ENCODE data around the gene GRIN2A.

DNA sequence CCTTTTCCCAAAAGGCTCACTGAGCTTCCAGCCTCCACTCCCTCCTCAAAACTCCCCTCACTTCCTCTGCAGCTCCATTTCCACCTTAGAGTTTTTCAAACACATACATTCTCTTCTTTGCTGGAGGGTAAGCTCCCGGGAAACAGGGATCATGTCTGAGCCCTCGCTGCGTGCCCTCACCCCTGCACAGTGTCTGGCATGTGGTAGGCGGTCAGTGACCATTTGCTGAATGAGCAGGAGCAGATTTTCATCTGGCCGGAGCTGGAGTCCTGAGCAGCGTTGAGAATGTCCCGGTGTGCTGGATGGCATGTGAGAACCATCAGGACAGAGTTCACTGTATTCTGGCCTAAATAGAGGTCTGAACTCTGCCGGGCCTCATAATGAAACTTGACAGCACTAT, 274.5 kb downstream of the GRIN2A start:
- TF ChIP-seq, protein P1, sequence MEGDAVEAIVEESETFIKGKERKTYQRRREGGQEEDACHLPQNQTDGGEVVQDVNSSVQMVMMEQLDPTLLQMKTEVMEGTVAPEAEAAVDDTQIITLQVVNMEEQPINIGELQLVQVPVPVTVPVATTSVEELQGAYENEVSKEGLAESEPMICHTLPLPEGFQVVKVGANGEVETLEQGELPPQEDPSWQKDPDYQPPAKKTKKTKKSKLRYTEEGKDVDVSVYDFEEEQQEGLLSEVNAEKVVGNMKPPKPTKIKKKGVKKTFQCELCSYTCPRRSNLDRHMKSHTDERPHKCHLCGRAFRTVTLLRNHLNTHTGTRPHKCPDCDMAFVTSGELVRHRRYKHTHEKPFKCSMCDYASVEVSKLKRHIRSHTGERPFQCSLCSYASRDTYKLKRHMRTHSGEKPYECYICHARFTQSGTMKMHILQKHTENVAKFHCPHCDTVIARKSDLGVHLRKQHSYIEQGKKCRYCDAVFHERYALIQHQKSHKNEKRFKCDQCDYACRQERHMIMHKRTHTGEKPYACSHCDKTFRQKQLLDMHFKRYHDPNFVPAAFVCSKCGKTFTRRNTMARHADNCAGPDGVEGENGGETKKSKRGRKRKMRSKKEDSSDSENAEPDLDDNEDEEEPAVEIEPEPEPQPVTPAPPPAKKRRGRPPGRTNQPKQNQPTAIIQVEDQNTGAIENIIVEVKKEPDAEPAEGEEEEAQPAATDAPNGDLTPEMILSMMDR (IDR thresholded peaks at IDR 0.05), result no peak
- TF ChIP-seq POLR2A (IDR thresholded peaks at IDR 0.05) (no peak), POLR2AphosphoS5 (IDR thresholded peaks at IDR 0.05) (no peak), EP300 (IDR thresholded peaks at IDR 0.05) (no peak)
